GM19238 (cell line): ENCODE results near the gene STK16.

Experiments used
- DNase-seq: peaks from one replicate; pipeline ENCODE4 v3.0.0; 2011; ENCODE audit warnings: low spot score; ENCODE audit not compliant: insufficient read length

The STK16 gene

GRCh38 chr2:219213486-219214071, 31.7 kb upstream of the STK16 start:
- no peak for DNase-seq

GRCh38 chr2:219214141-219214540, 31.1 kb upstream of the STK16 start:
- no peak for DNase-seq

DNA sequence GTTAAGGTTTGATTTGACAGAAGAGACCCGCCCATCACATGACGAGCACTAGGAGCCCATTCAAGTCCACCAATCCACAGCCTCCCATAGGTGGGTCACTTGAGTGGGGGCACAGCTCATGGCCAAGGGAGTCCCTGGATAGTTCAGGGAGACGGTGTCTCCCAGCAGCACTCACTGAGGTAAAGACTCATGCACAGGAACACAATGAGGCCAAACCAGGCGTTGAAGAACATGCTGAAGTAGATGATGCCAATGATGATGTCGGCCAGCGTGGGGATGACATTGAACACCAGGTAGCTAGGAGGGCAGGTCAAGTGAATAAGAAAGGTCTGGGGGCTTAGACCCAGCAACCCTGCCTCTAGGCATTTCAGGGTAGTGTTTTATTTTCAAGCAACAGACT, 30.5 kb upstream of the STK16 start:
- DNase-seq = no peak

DNA sequence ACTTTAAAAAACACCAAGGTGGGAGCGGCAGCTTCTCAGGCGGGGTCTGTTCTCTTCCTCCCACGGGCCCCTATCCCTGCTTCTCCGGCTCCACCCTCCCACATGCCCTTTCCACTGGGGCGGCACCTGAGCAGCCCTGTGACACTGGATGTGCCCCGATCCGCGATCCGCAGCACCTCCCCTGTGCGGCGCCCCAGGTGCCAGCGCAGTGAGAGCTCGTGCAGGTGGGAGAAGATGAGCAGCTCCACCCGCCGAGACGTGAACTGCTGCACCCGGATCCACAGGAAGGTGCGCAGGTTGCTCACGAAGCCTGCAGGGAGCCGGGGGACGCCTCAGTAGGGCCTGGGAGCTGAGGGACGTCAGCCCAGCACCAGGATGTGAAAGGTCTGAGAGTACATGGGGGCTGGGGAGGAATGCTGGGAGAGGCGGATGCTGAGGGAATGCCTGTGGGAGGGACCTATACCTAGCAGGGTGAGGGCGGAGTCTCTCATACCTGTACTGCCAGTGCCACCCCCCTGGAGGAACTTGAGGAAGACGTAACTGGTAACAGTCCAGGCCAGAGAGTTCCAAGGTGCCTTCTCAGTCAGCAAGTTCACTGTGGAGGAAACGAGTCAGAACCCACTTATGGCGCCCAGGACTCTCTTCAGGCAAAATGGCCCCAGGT, 29.3 kb upstream of the STK16 start:
- no peak for DNase-seq

DNA sequence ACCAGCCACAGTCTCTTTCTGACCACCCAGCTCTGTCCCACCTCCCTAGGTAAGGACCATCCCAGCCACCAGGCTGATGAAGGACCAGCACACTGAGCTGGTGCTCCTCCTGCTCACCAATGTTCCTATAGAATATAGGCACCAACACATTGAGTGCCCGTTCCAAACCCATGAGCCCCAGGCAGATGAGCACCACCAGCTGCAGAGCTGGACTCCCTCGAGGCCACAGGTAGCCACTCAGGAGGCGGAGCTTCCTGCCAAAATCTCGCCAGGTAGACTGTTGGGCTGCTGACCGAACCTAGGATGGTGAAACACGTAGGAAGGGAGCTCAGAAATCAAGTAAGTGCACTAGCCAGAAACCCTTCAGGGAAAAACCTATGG, 28.8 kb upstream of the STK16 start:
- DNase-seq = no peak

- DNase-seq = no peak
Observed at GRCh38 chr2:219218217-219218731, 27.0 kb upstream of the STK16 start.

DNA sequence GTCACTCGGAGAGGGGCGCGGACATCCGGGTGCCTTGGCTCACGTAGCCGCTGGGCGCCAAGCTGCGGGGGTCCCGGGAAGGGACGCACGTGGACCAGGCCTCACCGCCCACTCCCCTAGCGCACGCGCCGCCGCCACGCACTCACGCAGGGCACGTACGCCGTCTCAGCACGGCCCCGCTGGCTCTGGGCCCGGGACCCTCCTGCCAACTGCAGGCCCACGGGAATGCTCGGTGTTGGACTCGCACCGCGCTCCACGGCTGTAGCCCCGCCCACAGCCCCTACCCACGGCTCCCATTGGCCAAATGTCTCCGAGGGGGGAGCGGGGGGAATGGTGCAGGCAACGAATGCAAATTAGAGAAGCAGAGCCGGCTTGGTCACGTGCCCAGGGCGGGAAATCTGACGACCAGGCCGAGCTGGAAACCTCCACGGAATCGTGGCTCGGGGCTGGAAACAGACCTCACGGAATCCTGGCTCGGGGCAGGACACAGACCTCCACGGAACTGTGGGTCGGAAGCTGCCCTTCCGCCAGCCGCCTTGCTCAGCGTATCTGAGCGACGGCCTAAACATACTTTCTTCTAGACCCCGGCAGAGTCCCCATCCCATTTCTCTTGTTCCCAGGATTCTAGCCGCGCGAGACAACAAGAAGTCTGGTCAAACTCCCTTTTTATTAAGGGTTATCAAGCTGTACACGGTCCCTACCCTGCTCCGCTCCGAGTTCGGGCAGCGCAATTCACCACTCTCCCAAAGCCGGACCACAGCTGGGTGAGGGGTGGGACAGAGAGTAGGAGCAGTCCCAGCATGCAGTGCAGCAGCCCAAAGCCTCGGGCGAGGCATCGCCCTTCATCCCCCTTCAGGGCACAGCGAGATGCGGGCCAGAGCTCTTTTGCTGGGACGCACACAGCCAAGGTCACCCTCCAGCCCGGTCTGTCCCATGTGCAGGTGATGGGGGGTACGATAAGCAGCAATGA, 26.3 kb upstream of the STK16 start, which contains the start of gene ABCB6:
TSS of gene ABCB6 (minus strand) at position 227 of the 970 bp plus-strand sequence. CDS start 285 bp downstream, outside the sequence.
- peak; percentile 96 for DNase-seq

DNA sequence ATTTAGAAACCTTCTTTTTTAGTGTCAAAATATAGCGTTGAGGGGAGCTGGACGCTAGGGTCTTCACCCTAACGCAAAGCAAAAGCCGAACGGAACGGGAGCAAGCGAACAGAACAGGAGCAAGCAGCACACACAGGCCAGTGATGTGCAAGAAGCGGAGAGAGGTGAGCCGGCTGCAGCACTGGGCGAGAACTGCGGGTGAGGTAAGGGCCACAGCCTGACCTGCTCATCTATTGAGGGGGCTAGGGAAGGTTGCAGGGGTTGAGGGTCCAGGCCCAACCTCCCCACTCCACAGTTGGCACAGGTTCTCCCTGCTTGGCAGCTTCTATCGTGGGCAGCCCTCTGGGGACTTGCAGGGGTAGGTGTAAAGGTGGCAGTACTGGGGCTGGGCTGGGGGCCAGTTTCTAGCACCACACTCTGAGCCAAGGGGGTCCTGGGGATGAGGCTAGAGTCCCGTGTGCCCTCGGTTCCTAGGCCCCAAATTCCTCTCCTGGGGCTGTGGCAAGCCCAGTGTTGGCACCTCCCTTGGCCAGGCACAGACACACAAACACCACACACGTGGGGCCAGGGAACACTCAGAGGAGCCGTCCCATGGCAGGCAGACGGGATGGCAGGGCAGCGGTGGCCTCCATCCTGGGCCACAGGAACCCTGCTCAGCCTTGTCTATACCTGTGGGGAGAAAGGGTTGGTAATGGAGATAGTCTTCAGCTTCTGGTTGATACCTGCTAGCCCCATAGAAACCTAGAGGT, 25.3 kb upstream of the STK16 start:
- no peak for DNase-seq

DNA sequence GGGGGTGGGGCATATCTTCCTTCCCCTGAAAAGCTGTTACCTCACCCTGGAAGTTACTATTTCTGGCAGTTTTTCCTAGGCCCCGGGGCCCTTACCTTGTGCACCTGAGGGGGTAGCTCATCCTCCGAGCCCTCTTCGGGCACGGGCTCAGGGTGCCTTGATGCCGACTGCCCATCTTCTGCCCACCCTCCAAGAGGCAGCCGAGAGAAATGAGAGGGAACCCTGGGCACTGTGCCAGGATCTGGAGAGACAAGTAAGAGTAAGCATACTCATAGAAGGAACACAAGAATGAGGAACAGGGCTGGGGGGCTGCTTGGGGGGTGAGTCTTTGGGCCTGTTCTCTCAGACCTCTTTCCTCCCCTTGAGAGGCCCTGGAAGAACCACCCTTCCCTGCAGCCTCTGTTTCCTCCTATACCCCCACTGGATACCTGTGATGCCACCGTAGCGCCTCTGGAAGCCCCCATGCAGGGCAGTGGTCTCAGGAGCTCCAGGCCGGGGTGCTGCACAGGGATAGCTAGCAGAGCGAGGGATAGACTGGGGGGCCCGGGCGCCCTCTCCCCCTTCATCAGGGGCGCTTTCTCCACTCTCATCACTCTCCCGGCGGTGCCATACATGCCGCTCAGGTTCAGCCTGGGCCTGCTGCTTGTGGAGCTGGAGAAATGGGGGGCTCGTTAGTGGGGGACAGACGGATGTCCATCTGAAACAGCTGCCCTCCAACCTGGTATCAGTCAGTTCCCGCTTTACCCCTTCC, 24.5 kb upstream of the STK16 start:
- DNase-seq = no peak

DNA sequence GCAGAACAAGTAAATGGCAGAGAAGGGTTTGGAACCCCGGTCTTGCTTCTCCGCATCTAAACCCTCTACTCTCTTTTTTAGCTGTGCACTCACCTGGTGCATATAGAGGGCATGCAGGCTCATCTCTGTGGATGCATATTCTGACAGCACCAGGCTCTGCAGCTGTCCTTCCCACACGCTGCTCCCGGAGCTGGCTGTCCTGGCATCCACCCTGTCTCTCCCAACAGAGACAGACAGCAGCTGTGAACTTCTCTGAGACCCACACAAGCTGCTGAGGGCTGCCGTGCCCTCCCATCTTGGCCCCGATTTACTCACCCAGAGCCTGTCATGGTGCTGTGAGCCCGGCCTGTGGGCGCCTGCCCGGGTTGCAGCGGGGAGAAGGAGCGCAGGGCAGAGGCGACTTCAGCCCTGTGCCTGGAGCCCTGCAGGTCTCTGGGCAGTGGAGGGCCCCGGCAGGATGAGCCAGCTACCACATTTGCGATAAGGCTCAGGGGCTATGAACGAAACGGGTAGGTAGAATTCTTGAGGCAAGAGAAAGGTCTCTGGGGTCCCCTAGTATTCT, 23.2 kb upstream of the STK16 start:
- no peak for DNase-seq

- DNase-seq = no peak
Observed at GRCh38 chr2:219223831-219224610, 21.3 kb upstream of the STK16 start.

DNA sequence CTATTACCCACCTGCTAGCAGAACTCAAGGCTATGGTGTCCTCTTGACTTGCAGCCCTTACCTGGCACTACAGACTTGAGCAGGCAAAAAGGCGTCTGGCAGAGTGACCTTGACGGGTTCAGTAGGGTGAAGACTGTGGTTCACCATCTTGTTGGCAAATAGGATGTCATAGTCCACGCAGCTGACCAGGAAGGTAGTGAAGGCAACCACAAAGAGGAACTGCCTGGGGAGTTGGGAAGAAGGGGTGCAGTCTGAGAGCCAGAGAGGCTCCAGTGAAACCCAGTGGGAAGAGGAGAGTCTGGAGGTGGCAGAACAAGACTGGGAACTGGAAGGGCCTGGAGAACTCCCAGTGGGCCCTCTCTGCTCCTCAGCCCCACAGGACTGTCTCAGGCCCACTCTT, 19.9 kb upstream of the STK16 start:
- DNase-seq = no peak

- DNase-seq = no peak
Observed at GRCh38 chr2:219228041-219228910, 17.0 kb upstream of the STK16 start.

- no peak for DNase-seq
Observed at GRCh38 chr2:219228911-219229304, 16.4 kb upstream of the STK16 start.

- peak; percentile 100 for DNase-seq
Observed at GRCh38 chr2:219229305-219230058, 15.8 kb upstream of the STK16 start, which contains the start of the genes ANKZF1 and ATG9A. TSS of gene ANKZF1 (plus strand) at chr2:219229806. CDS start at chr2:219230258, 452 bp downstream. TSS of gene ATG9A (minus strand) at chr2:219229636. CDS start at chr2:219228024, 1,612 bp downstream.

DNA sequence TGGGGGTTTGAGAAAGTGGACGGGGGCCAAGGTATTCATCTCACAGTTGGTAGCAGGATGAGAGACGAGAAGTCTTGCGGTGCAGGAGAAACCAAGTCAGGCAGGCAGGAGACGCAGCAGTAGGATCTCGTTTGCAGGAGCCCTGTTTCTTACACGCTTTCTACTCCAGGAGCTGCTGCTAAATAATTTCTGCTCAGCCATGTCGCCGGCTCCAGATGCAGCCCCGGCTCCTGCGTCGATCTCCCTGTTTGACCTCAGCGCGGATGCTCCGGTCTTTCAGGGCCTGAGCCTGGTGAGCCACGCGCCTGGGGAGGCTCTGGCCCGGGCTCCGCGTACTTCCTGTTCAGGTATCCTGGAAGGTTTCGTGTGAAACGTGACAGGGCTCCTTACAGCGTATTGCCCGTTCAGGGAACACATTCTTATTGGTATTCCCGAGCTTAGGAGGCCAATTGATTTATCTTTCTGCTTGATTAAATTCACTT, 15.2 kb upstream of the STK16 start:
- no peak for DNase-seq

GRCh38 chr2:219234331-219234730, 10.9 kb upstream of the STK16 start:
- DNase-seq = no peak
